HUES64 (cell line): ENCODE measurements around the gene CREB3L1.
A peak's percentile ranks its signal among the peaks of the same experiment; 100 is the strongest.

Experiments used
- H3K27ac ChIP-seq: 2 replicates; pipeline ENCODE4 v1.7.0; 2013; ENCODE audit warnings: low read depth, low read length, inconsistent platforms
- H3K27me3 ChIP-seq: 2 replicates; pipeline ENCODE4 v1.6.1; 2013; ENCODE audit warnings: mild to moderate bottlenecking, low read length; ENCODE audit not compliant: insufficient read depth
- H3K36me3 ChIP-seq: 2 replicates; pipeline ENCODE4 v1.6.1; 2013; ENCODE audit warnings: mild to moderate bottlenecking, low read length; ENCODE audit not compliant: insufficient read depth
- H3K4me1 ChIP-seq: 2 replicates; pipeline ENCODE4 v1.6.1; 2013; ENCODE audit warnings: mild to moderate bottlenecking, low read length, moderate library complexity; ENCODE audit not compliant: insufficient read depth
- H3K4me3 ChIP-seq: 2 replicates; pipeline ENCODE4 v1.5.1; 2013; ENCODE audit warnings: mild to moderate bottlenecking, low read length, moderate library complexity
- H3K9ac ChIP-seq: 2 replicates; pipeline ENCODE4 v1.6.1; 2013; ENCODE audit warnings: mild to moderate bottlenecking, low read depth, low read length
- H3K9me3 ChIP-seq: 2 replicates; pipeline ENCODE4 v1.6.1; 2013; ENCODE audit warnings: low read depth, low read length; ENCODE audit not compliant: insufficient read depth
- WGBS: fragments of 150-250, 120-280 bp; methylation state at CpG from one replicate; pipeline ENCODE4 v1.1.7; 2013; ENCODE audit warnings: missing lambda C conversion rate; 5-methylcytosine and 5-hydroxymethylcytosine counted together

The CREB3L1 gene

GRCh38 chr11:46315033-46315738 lies 37.7 kb downstream of the CREB3L1 start:
- H3K27me3 ChIP-seq, result no peaks in the 10 kb centered on the region
- H3K36me3 ChIP-seq, result peaks cover 6% of the 10 kb centered on the region; the same call in 1 of the 2 replicates
- H3K4me3 ChIP-seq, result no peak overlapping the region
- 61% methylated on average over 16 of the region's 16 CpGs for WGBS
- H3K9me3 ChIP-seq, result no peaks in the 10 kb centered on the region
- no peak overlapping the region for H3K27ac ChIP-seq
- no peaks in the 10 kb centered on the region for H3K4me1 ChIP-seq
- H3K9ac ChIP-seq, result no peak overlapping the region

DNA sequence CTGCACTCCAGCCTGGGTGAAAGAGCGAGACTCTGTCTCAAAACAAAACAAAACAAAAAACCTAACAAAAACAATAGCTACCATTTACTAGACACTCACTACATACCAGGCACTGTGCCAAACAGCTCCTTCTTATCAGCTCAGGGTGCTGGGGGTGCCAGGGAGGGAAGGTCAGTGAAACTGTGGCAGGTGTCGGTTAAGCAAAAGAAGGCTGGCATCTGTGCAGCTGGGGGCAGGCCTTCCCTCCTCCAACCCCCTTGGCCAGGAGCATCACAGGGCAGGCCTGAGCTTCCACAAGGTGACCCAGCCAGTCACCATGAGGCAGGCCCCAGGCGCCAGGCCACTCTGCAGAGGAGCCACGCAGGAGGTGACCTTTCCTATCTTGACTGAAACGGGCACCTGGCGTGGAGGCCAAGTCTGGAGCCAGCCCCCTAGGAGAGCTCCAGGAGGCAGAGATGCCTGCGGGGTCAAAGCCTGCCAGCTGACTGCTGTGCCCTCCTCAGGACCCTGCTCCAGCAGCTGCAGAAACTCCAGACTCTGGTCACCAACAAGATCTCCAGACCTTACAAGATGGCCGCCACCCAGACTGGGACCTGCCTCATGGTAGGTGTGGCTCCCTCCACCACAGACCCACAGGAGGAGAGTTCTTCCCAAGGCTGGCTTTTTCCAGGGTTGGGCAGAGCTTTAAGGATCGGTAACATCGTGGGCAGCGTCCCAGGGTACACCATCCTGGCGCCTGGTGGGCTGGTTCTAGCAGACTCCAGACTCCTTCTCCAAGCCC lies 38.5 kb downstream of the CREB3L1 start:
- Histone ChIP-seq H3K4me1 (no peaks in the 10 kb centered on the region), H3K27me3 (no peaks in the 10 kb centered on the region), H3K9ac (no peak overlapping the region), H3K36me3 (peaks cover 6% of the 10 kb centered on the region; the same call in 1 of the 2 replicates), H3K27ac (no peak overlapping the region), H3K9me3 (no peaks in the 10 kb centered on the region), H3K4me3 (no peak overlapping the region)
- WGBS, result 93% methylated on average over 12 of the region's 12 CpGs

DNA sequence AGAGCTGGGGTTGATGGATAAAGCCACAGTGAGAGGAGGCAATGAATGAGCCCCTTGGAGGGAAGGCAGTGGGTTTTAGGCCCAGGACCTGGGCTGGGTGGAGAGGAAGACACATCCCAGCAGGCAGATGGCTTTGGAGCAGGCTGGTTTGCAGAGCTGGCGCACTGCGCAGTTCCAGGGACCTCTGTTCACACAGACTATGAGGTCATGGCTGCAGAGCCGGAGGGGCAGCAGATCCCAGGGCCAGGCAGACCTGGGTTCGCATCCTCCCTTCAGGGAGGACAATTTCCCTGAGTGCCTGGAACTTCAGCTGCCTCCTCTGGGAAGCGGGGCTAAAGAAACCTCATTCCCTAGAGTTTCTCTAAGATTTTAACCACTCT lies 41.6 kb downstream of the CREB3L1 start:
- Histone ChIP-seq H3K4me3 (no peak overlapping the region), H3K4me1 (no peaks in the 10 kb centered on the region), H3K27ac (no peak overlapping the region), H3K9ac (no peak overlapping the region), H3K27me3 (no peaks in the 10 kb centered on the region), H3K36me3 (peaks cover 6% of the 10 kb centered on the region; the same call in 1 of the 2 replicates), H3K9me3 (no peaks in the 10 kb centered on the region)
- WGBS, result 95% methylated on average over 5 of the region's 5 CpGs

DNA sequence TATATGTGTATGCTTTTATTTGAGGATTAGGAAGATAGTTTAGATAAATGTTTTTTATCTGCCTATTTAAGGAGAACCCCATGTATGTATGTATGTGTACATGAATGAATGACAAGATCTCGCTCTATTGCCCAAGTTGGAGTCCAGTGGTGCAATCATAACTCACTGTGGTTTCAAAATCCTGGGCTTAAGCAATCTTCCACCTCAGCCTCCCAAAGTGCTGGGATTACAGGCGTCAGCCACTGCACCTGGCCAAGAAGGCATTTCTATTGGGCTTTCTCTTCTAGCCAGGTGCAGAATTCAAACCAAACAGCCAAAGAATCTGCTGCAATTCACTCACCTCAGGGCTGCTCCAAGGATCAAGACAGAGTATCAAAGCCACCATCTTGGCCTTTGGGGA lies 44.3 kb downstream of the CREB3L1 start:
- no peaks in the 10 kb centered on the region for H3K27me3 ChIP-seq
- H3K9me3 ChIP-seq, result no peaks in the 10 kb centered on the region
- no peak overlapping the region for H3K4me3 ChIP-seq
- WGBS, result 86% methylated on average over 2 of the region's 2 CpGs
- no peak overlapping the region for H3K9ac ChIP-seq
- H3K27ac ChIP-seq, result no peak overlapping the region
- no peaks in the 10 kb centered on the region for H3K4me1 ChIP-seq
- peaks cover 6% of the 10 kb centered on the region; the same call in 1 of the 2 replicates for H3K36me3 ChIP-seq

DNA sequence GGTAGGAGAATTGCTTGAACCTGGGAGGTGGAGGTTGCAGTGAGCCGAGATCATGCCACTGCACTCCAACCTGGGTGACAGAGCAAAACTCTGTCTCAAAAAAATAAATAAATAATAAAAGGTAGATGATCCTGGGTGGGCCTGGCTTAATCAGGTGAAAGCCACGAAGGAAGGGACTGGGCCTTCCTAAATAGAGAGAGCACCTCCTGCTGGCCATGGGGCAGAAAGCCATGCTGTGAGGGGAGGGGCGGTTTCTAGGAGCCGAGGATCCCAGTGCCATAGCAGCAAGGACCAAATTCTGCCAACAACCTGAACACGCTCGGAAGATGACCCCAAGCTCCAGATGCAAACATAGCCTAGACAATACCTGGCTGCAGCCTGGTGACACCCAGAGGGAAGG lies 45.3 kb downstream of the CREB3L1 start:
- Histone ChIP-seq H3K4me1 (no peaks in the 10 kb centered on the region), H3K27ac (no peak overlapping the region), H3K4me3 (no peak overlapping the region), H3K9me3 (no peaks in the 10 kb centered on the region), H3K27me3 (no peaks in the 10 kb centered on the region), H3K36me3 (peaks cover 6% of the 10 kb centered on the region; the same call in 1 of the 2 replicates), H3K9ac (no peak overlapping the region)
- 82% methylated on average over 5 of the region's 6 CpGs for WGBS

DNA sequence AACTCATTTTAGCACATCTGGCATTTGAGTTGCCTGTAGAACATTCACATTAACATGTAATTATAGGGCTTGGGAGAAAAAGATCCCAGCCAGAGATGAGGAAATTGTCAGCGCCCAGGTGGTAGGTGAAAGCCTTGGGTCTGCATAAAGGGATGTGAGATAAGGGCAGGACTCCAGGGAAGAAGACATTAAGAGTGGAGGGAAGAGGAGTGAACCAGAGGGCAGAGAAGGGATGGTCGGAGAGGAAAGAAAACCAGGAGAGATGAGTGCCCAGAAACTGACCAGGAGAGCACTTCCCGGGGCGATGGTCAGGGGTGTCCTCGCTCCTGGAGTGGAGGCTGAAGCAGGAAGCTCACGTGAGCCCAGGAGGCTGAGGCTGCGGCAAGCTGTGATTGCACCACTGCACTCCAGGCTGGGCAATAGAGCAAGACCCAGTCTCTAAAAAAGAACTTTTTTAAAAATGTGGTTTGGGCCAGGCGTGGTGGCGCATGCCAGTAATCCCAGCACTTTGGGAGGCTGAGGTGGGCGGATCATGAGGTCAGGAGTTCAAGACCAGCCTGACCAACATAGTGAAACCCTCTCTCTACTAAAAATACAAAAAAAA lies 49.5 kb downstream of the CREB3L1 start:
- Histone ChIP-seq H3K27me3 (peaks cover 22% of the 10 kb centered on the region), H3K4me1 (peaks cover 15% of the 10 kb centered on the region), H3K9me3 (no peaks in the 10 kb centered on the region), H3K4me3 (no peak overlapping the region), H3K27ac (no peak overlapping the region), H3K9ac (no peak overlapping the region), H3K36me3 (no peaks in the 10 kb centered on the region)
- 88% methylated on average over 10 of the region's 10 CpGs for WGBS

DNA sequence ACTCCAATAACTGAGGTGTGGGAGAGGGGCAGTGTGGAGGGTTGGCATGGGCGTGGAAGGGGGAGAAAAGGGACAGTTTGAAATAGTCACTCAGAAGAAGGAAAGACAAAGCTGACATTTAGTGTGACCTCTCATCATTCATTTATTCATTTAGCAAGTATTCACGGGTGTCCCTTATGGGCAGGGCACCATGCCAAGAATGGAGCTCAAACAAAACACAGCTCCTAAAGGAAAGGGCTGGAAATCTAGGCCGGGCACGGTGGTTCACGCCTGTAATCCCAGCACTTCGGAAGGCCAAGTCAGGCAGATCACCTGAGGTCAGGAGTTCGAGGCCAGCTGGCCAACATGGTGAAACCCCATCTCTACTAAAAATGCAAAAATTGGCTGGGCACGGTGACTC lies 50.4 kb downstream of the CREB3L1 start:
- Histone ChIP-seq H3K36me3 (no peaks in the 10 kb centered on the region), H3K9me3 (no peaks in the 10 kb centered on the region), H3K27me3 (peaks cover 31% of the 10 kb centered on the region), H3K4me3 (no peak overlapping the region), H3K27ac (no peak overlapping the region), H3K4me1 (peaks cover 19% of the 10 kb centered on the region), H3K9ac (no peak overlapping the region)
- 94% methylated on average over 8 of the region's 8 CpGs for WGBS

DNA sequence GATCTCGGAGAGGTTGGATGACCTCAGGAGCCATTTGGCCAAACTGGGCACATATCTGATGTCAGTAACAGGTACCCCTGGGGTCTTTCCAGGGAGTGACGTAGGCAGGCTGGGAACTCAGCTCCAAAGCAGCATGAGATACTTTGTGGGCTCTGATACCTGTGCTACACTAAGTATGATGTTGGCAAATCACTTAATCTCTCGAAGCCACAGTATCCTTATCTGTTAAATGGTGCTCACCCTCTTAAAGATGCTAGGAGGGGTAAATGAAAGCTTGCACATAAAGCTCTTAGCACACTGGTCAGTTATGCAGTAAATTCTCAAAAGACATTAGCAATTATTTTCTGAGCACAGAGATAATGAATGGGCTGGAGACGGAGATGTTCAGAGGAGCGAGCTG lies 52.7 kb downstream of the CREB3L1 start:
- Histone ChIP-seq H3K9ac (no peak overlapping the region), H3K27ac (no peak overlapping the region), H3K4me1 (peaks cover 19% of the 10 kb centered on the region), H3K27me3 (peaks cover 52% of the 10 kb centered on the region), H3K4me3 (peak overlapping the region; percentile 0; the same call in 1 of the 2 replicates), H3K9me3 (no peaks in the 10 kb centered on the region), H3K36me3 (no peaks in the 10 kb centered on the region)
- WGBS, result 63% methylated on average over 5 of the region's 5 CpGs

DNA sequence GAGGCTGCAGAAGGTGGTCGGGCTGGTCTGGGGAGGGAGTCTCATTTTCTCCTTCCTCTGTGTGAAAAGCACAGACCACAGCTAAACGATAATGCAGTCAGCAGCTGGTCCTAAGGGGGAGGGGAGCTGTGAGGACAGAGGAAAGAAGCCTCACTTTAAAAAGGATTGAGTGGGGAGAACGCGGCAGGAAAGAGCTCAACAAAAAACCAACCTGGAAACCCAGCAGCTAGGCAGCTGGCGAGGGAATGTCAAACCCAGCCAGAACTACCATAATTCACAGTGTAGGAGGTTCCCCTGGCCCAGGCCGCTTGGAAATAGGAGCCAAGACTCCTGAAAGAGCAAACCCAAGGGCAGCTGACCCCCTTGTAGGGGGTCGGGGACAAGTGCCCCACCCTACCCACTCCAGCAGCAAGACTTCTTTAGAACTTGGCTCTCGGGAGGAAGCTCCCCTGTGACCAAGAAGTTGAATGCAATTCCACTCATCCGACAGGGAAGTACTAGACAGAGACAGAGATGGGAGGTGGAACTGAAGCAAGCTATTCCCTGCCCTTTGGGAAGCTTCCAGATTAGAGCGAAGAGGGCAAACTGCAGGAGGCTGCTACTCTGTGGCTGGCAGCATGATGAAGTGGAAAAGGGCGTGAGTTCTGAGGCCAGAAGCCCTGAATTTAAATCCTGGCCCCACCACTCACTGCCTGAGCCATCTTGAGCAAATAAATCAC lies 53.3 kb downstream of the CREB3L1 start:
- Histone ChIP-seq H3K9me3 (no peaks in the 10 kb centered on the region), H3K4me1 (peaks cover 25% of the 10 kb centered on the region), H3K27ac (no peak overlapping the region), H3K27me3 (peaks cover 52% of the 10 kb centered on the region), H3K9ac (no peak overlapping the region), H3K4me3 (peak overlapping the region; percentile 0; the same call in 1 of the 2 replicates), H3K36me3 (no peaks in the 10 kb centered on the region)
- WGBS, result 21% methylated on average over 11 of the region's 11 CpGs

- no peak overlapping the region for H3K27ac ChIP-seq
- peaks cover 31% of the 10 kb centered on the region for H3K4me1 ChIP-seq
- WGBS, result 72% methylated on average over 5 of the region's 5 CpGs
- no peaks in the 10 kb centered on the region for H3K36me3 ChIP-seq
- no peak overlapping the region for H3K4me3 ChIP-seq
- no peaks in the 10 kb centered on the region for H3K9me3 ChIP-seq
- H3K9ac ChIP-seq, result no peak overlapping the region
- peaks cover 52% of the 10 kb centered on the region for H3K27me3 ChIP-seq
Observed at GRCh38 chr11:46331282-46331984, 54.0 kb downstream of the CREB3L1 start.
